Endothelial cell of umbilical vein (primary cell): ENCODE results near the gene CTNNA2. TPM values are rescaled to one million over a fixed set of nuclear protein-coding genes. Genes with fewer than 3 reads are reported as not detected.

Experiments used
- BruUV-seq: library from RNA; stranded (reverse); fragments of 400-500 nt; replicated peaks from 2 replicates; lab custom pipeline; 2021; lab: Mats Ljungman, UMichigan
- CTCF ChIA-PET: fragments of 300-600, 350-600 bp; sonication (Branson Sonifier 250); formaldehyde crosslinking; loops from one replicate; lab custom pipeline; 2021; ENCODE audit warnings: antibody characterized with exemption, inconsistent platforms; lab: Charles Lee
- POLR2A ChIA-PET: fragments of 300-600, 350-600 bp; sonication (Branson Sonifier 250); formaldehyde crosslinking; loops from one replicate; lab custom pipeline; 2021; ENCODE audit warnings: antibody characterized with exemption, inconsistent platforms; lab: Charles Lee
- DNase-seq: peaks from one replicate; pipeline ENCODE4 v3.0.0-alpha.2; 2011; ENCODE audit warnings: low read depth, low spot score
- FAIRE-seq: peaks from 2 replicates; lab custom pipeline; 2011; peaks lifted over from hg19 to GRCh38; lab: Jason Lieb, UNC
- H2AFZ ChIP-seq: 2 replicates; pipeline ENCODE4 v1.6.0; 2012; ENCODE audit warnings: low read depth, low read length, control low read depth, inconsistent platforms
- H3K27ac ChIP-seq: 2 replicates; pipeline ENCODE4 v1.5.1; 2011; ENCODE audit warnings: low read depth, mild to moderate bottlenecking, control low read depth, low read length, moderate library complexity; ENCODE audit not compliant: insufficient read depth
- H3K27me3 ChIP-seq, 2 experiments: 2 replicates each; pipeline versions ENCODE4 v1.6.0 to v1.6.1; 2011; ENCODE audit warnings: low read length in 2 of 2, mixed read lengths in 1 of 2; ENCODE audit not compliant: control insufficient read depth in 2 of 2, insufficient read depth in 2 of 2
- H3K36me3 ChIP-seq, 2 experiments: 2 replicates in 1 of 2; 3 replicates in 1 of 2; pipeline ENCODE4 v1.5.1; 2011; ENCODE audit warnings: low read length in 2 of 2, mild to moderate bottlenecking in 1 of 2, moderate library complexity in 1 of 2; ENCODE audit not compliant: control insufficient read depth in 2 of 2, insufficient read depth in 2 of 2; ENCODE audit errors: extremely low read depth in 1 of 2
- H3K4me1 ChIP-seq: 3 replicates; pipeline ENCODE4 v1.5.1; 2011; ENCODE audit warnings: mild to moderate bottlenecking, low read length; ENCODE audit not compliant: control insufficient read depth, insufficient read depth; ENCODE audit errors: extremely low read depth
- H3K4me2 ChIP-seq: 2 replicates; pipeline ENCODE4 v1.6.1; 2011; ENCODE audit warnings: low read length, control low read depth, mixed read lengths; ENCODE audit not compliant: insufficient read depth
- H3K4me3 ChIP-seq, 3 experiments: fragments of 200-600 bp in 1 of 3; sonication (generic), shearing (Covaris generic) in 1 of 3; replicated peaks in 1 of 3; 2 replicates each; pipeline ENCODE4 v1.5.1; 2011 to 2016; ENCODE audit warnings: control low read depth in 3 of 3, low read length in 3 of 3, mild to moderate bottlenecking in 2 of 3, inconsistent platforms in 1 of 3, low read depth in 1 of 3, moderate library complexity in 1 of 3; ENCODE audit not compliant: insufficient read depth in 1 of 3
- H3K79me2 ChIP-seq: 2 replicates; pipeline ENCODE4 v1.6.0; 2012; ENCODE audit warnings: low read length, inconsistent platforms; ENCODE audit not compliant: control insufficient read depth, insufficient read depth
- H3K9ac ChIP-seq: replicated peaks from 2 replicates; pipeline ENCODE3; 2011; ENCODE audit warnings: low read length, control low read depth; ENCODE audit not compliant: insufficient read depth; ENCODE audit errors: extremely low read depth
- H3K9me1 ChIP-seq: replicated peaks from 3 replicates; pipeline ENCODE4 v1.6.0; 2011; ENCODE audit warnings: mild to moderate bottlenecking, low read length; ENCODE audit not compliant: control insufficient read depth, insufficient read depth; ENCODE audit errors: extremely low read depth
- H3K9me3 ChIP-seq: replicated peaks from 2 replicates; pipeline ENCODE4 v1.5.1; 2012; ENCODE audit warnings: low read length, inconsistent platforms; ENCODE audit not compliant: control insufficient read depth, insufficient read depth
- H4K20me1 ChIP-seq: replicated peaks from 2 replicates; pipeline ENCODE3; 2011; ENCODE audit warnings: mild to moderate bottlenecking, low read length; ENCODE audit not compliant: control insufficient read depth, insufficient read depth; ENCODE audit errors: extremely low read depth
- CTCF ChIP-seq, 2 donors: IDR thresholded peaks; 1 replicate in 1 of 2; 2 replicates in 1 of 2; pipeline ENCODE4 v1.5.1; 2011; ENCODE audit warnings: low read length in 2 of 2, mild to moderate bottlenecking in 2 of 2, moderate library complexity in 2 of 2, control low read depth in 1 of 2, inconsistent platforms in 1 of 2, low read depth in 1 of 2; ENCODE audit not compliant: insufficient read depth in 1 of 2; ENCODE audit errors: extremely low read depth in 1 of 2
- EZH2 ChIP-seq: IDR thresholded peaks from 2 replicates; pipeline ENCODE4 v1.6.1; 2012; ENCODE audit warnings: borderline replicate concordance, low read depth, mild to moderate bottlenecking, moderate library complexity, low read length, inconsistent platforms; ENCODE audit not compliant: severe bottlenecking
- MYC ChIP-seq: IDR thresholded peaks from one replicate; pipeline ENCODE4 v1.6.1; 2011; ENCODE audit warnings: mild to moderate bottlenecking, low read depth, low read length
- POLR2A ChIP-seq: IDR thresholded peaks from 2 replicates; pipeline ENCODE4 v1.6.1; 2012; ENCODE audit warnings: low read depth, mild to moderate bottlenecking, control low read depth, low read length
- POLR2AphosphoS5 ChIP-seq: IDR thresholded peaks from 2 replicates; pipeline ENCODE4 v1.6.1; 2012; ENCODE audit warnings: low read depth, mild to moderate bottlenecking, control low read depth, low read length, moderate library complexity; ENCODE audit not compliant: insufficient read depth
- dilution Hi-C: fragments of 300-500 bp; cut with MboI; formaldehyde crosslinking; loops from one replicate; pipeline ENCODE4 v1.15.0; 2019; ENCODE audit warnings: low sequenced_read_pairs; ENCODE audit not compliant: extremely low pct_ligation_motif_present
- intact Hi-C: fragments of 100-400 bp; cut with micrococcal nuclease; formaldehyde crosslinking; loops from one replicate; pipeline ENCODE4 v1.10.0; 2022
- polyA plus RNA-seq, 4 experiments: library from polyadenylated mRNA; depleted of rRNA in 3 of 4; stranded (reverse) in 3 of 4; unstranded in 1 of 4; fragments of >200 nt; gene quantifications; 2 replicates each; pipeline versions ENCODE4 v1.2.1 to v1.2.3, GENCODE V29; 2011 to 2012; ENCODE audit warnings: missing spikeins in 1 of 4
- total RNA-seq: library from RNA; stranded (reverse); gene quantifications from 2 replicates; pipeline ENCODE4 v1.2.3, GENCODE V29; 2021

Gene CTNNA2
- total and polyA plus RNA-seq, 2 donors (not counting 3 experiments of a cell fraction or from before 2014, with no cell fraction given), result not detected

GRCh38 chr2:79938648-79939047, 425.8 kb downstream of the CTNNA2 start:
- intact Hi-C loops, result loop anchor here (5.0 kb wide), 1 partner anchor 559 kb away; no protein-coding TSS in a partner anchor
- TF ChIP-seq POLR2AphosphoS5, result no peak
- no peak for TF ChIP-seq EZH2
- no peak for TF ChIP-seq MYC
- TF ChIP-seq CTCF (IDR thresholded peaks at IDR 0.05; ENCODE audit: extremely low read depth in 1 of 2, insufficient read depth in 1 of 2, low read depth in 1 of 2, low read length in 2 of 2), result no peak
- H3K27ac ChIP-seq, result no peak overlapping the region

DNA sequence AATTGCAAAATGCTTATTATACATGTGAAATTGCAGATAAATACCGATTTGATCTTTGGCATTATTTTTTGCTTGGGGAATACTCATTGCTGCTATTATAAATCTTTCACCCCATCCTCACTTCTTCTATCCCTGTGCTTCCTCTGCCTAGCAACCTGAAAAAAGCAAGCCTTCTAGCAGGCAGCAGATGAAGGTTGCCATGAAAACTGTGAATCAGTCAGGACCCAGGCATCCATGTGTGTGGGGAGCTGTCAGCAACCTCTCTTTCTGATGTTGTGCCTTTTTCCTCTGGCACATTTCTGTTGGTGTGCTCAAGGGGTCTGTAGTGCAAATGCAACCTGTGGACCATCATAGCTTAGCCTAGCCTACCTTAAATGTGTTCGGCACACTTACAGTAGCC, 427.5 kb downstream of the CTNNA2 start:
- no TSS peak for BruUV-seq
- no peaks in the 10 kb centered on the region for H3K79me2 ChIP-seq
- CTCF ChIA-PET, result no interaction called here
- POLR2A ChIA-PET, result no interaction called here
- no peak overlapping the region for H3K4me2 ChIP-seq
- no peak overlapping the region for H2AFZ ChIP-seq
- no peak for FAIRE-seq
- H3K4me1 ChIP-seq, result no peaks in the 10 kb centered on the region
- TF ChIP-seq POLR2AphosphoS5, result no peak
- no peak for TF ChIP-seq POLR2A
- H3K27ac ChIP-seq, result no peak overlapping the region
- H3K9me3 ChIP-seq, result no peaks in the 10 kb centered on the region
- H4K20me1 ChIP-seq, result no peaks in the 10 kb centered on the region
- H3K27me3 ChIP-seq, result no peaks in the 10 kb centered on the region
- no peak for DNase-seq
- no peaks in the 10 kb centered on the region for H3K36me3 ChIP-seq
- dilution Hi-C loops (no loop called here), intact Hi-C loops (no loop called here)
- no peaks in the 10 kb centered on the region for H3K9me1 ChIP-seq
- no peak overlapping the region for H3K4me3 ChIP-seq
- H3K9ac ChIP-seq, result no peak overlapping the region

More at GRCh38 chr2:79938648-79939047, 425.8 kb downstream of the CTNNA2 start:
- no peak for DNase-seq
- Histone ChIP-seq H3K4me1 (no peaks in the 10 kb centered on the region), H3K9me1 (no peaks in the 10 kb centered on the region), H3K79me2 (no peaks in the 10 kb centered on the region), H2AFZ (no peak overlapping the region), H3K36me3 (no peaks in the 10 kb centered on the region), H3K4me2 (no peak overlapping the region), H3K9me3 (no peaks in the 10 kb centered on the region), H3K27me3 (no peaks in the 10 kb centered on the region), H3K9ac (no peak overlapping the region), H3K4me3 (no peak overlapping the region), H4K20me1 (no peaks in the 10 kb centered on the region)
- POLR2A ChIA-PET, result no interaction called here
- no TSS peak for BruUV-seq
- FAIRE-seq, result no peak
- CTCF ChIA-PET, result interaction anchor here (0.5 kb wide), 1 partner anchor 179 kb away, joined by 3 read pairs; no protein-coding TSS in a partner anchor
- dilution Hi-C loops, result no loop called here
